ENCODE data around the gene BIRC7.

BIRC7 gene

GRCh38 chr20:63274381-63275228 lies 38.9 kb downstream of the BIRC7 start:
- in situ Hi-C loops (cut with MboI; ENCODE audit: low pct_unique_long_range_greater_than_20kb, low sequenced_read_pairs), result no loop called here
- DNase-seq, result no peak

GRCh38 chr20:63275825-63276224 lies 40.1 kb downstream of the BIRC7 start:
- no peak for DNase-seq
- in situ Hi-C loops (cut with MboI; ENCODE audit: low pct_unique_long_range_greater_than_20kb, low sequenced_read_pairs), result no loop called here

GRCh38 chr20:63276956-63277355 lies 41.3 kb downstream of the BIRC7 start:
- DNase-seq, result no peak
- in situ Hi-C loops (cut with MboI; ENCODE audit: low pct_unique_long_range_greater_than_20kb, low sequenced_read_pairs), result no loop called here

- in situ Hi-C loops (cut with MboI; ENCODE audit: low pct_unique_long_range_greater_than_20kb, low sequenced_read_pairs), result no loop called here
- DNase-seq, result no peak
These were observed 42.0 kb downstream of the BIRC7 start for GRCh38 chr20:63277466-63278272.

- DNase-seq, result no peak
- in situ Hi-C loops (cut with MboI; ENCODE audit: low pct_unique_long_range_greater_than_20kb, low sequenced_read_pairs), result no loop called here
These were observed 43.0 kb downstream of the BIRC7 start for GRCh38 chr20:63278661-63279060.

- in situ Hi-C loops (cut with MboI; ENCODE audit: low pct_unique_long_range_greater_than_20kb, low sequenced_read_pairs), result no loop called here
- no peak for DNase-seq
These were observed 44.2 kb downstream of the BIRC7 start for GRCh38 chr20:63279931-63280330.

- no peak for DNase-seq
- in situ Hi-C loops (cut with MboI; ENCODE audit: low pct_unique_long_range_greater_than_20kb, low sequenced_read_pairs), result no loop called here
These were observed 44.7 kb downstream of the BIRC7 start for GRCh38 chr20:63280371-63280770.

GRCh38 chr20:63280929-63281545 lies 45.3 kb downstream of the BIRC7 start:
- no peak for DNase-seq
- in situ Hi-C loops (cut with MboI; ENCODE audit: low pct_unique_long_range_greater_than_20kb, low sequenced_read_pairs), result no loop called here

GRCh38 chr20:63281742-63282665 lies 46.3 kb downstream of the BIRC7 start:
- no peak for DNase-seq
- in situ Hi-C loops (cut with MboI; ENCODE audit: low pct_unique_long_range_greater_than_20kb, low sequenced_read_pairs), result no loop called here

- in situ Hi-C loops (cut with MboI; ENCODE audit: low pct_unique_long_range_greater_than_20kb, low sequenced_read_pairs), result no loop called here
- DNase-seq, result no peak
These were observed 47.2 kb downstream of the BIRC7 start for GRCh38 chr20:63282946-63283345.

GRCh38 chr20:63283397-63284082 lies 47.8 kb downstream of the BIRC7 start:
- in situ Hi-C loops (cut with MboI; ENCODE audit: low pct_unique_long_range_greater_than_20kb, low sequenced_read_pairs), result no loop called here
- DNase-seq, result no peak

- in situ Hi-C loops (cut with MboI; ENCODE audit: low pct_unique_long_range_greater_than_20kb, low sequenced_read_pairs), result no loop called here
- DNase-seq, result no peak
These were observed 48.4 kb downstream of the BIRC7 start for GRCh38 chr20:63284083-63284440.

- no peak for DNase-seq
- in situ Hi-C loops (cut with MboI; ENCODE audit: low pct_unique_long_range_greater_than_20kb, low sequenced_read_pairs), result no loop called here
These were observed 48.8 kb downstream of the BIRC7 start for GRCh38 chr20:63284544-63284949.

GRCh38 chr20:63284981-63285524 lies 49.3 kb downstream of the BIRC7 start:
- in situ Hi-C loops (cut with MboI; ENCODE audit: low pct_unique_long_range_greater_than_20kb, low sequenced_read_pairs), result no loop called here
- no peak for DNase-seq

- in situ Hi-C loops (cut with MboI; ENCODE audit: low pct_unique_long_range_greater_than_20kb, low sequenced_read_pairs), result no loop called here
- no peak for DNase-seq
These were observed 50.2 kb downstream of the BIRC7 start for GRCh38 chr20:63285636-63286615.

- in situ Hi-C loops (cut with MboI; ENCODE audit: low pct_unique_long_range_greater_than_20kb, low sequenced_read_pairs), result no loop called here
- no peak for DNase-seq
These were observed 51.3 kb downstream of the BIRC7 start for GRCh38 chr20:63286781-63287696.
